Measurements from ENCODE around the gene ZNF789.
"Not testable (repeated sequence)": the region's sequence is repeated elsewhere in the genome, so short reads cannot be mapped to it uniquely, and the experiment has no call there.

The ZNF789 gene

GRCh38 chr7:99472561-99473314, at the start of gene ZNF789:
Gene ZNF789 (plus strand): TSS chr7:99472890. CDS start chr7:99476457, 3,567 bp downstream.
- DNase-seq: peak; percentile 96

DNA sequence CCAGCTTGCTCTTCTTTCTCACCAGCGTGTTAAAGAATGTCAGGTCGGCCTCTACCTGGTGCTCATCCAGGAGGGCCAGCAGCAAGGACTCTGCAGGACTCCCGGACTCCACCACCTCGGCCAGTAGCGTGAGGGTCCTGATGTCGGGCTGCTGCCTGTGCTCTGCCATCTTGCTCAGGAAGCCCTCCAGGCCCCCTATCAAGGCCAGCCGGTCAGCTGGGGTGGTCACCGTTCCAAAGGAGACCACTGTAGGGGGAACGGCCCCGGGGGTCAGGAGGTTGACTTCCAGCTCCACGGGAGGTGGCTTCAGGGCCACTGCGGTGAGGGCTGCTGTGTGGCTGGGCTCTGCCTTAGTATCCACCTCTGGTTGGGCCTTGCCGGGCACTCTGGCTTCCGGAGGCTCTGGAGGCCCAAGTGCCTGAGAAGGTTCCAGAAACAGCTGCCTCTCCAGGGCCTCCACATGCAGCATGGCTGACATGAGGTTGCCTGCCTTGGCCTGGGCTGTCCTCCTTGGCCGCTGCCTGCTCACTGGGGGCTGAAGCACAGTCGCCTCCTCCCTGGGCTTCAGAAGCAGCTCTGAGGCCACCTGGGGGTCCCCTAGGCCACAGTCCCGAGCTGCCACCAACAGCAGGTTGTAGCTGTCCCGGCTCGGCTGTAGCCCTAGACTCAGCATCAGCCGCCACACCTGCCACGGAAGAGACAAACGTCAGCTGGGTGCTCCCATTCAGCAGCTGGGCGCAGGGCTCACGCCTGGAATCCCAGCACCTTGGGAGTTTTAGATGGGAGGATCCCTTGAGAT, 47.6 kb upstream of the ZNF789 start:
- no peak for DNase-seq

DNA sequence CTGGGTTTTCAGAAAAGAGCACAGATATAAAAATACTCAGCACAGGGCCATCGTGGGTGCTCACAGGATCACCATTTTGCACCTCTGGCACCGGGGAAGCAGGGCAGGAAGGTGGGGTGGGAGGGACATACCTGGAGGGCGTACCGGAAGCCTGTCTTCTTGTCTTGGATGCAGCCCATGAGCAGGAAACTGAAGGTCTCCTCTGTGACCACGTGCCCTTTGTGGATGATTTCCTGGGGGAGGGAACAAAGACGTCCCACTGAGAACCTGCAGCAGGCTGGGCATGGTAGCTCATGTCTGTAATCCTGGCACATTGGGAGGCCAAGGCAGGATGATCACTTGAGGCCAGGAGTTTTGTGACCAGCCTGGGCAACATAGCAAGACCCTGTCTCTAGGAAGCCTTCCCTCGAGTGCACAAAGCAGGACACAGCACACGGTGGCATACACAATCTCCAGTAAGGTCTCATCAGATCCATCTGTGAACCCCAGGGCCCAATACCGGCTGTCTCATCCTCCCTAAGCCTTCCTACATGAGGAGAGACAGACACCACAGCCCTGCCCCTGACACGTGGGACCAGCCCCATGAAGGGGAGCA, 43.6 kb upstream of the ZNF789 start:
- DNase-seq: no peak

DNA sequence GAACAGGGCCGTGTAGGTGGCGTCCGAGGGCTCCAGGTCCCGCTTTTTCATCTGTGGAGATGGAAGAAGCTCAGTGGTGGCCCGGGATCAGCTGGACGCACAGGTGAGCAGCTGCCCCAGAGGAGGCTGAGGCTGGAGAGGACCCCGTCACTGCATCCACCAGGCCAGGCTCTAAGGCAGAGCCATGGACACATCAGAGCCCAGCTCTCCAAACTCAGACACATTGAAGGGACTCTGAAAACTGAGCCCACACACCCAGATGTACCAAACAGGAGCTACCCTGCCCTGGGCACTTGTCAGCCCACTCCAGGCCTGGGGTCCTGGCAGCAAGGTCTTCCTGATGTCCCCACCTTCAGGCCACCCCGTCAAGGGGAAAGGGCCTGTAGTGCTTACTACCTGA, 42.9 kb upstream of the ZNF789 start:
- no peak for DNase-seq

GRCh38 chr7:99431756-99432540, 40.7 kb upstream of the ZNF789 start:
- not testable (repeated sequence) for DNase-seq

GRCh38 chr7:99433158-99433557, 39.5 kb upstream of the ZNF789 start:
- DNase-seq: no peak

DNA sequence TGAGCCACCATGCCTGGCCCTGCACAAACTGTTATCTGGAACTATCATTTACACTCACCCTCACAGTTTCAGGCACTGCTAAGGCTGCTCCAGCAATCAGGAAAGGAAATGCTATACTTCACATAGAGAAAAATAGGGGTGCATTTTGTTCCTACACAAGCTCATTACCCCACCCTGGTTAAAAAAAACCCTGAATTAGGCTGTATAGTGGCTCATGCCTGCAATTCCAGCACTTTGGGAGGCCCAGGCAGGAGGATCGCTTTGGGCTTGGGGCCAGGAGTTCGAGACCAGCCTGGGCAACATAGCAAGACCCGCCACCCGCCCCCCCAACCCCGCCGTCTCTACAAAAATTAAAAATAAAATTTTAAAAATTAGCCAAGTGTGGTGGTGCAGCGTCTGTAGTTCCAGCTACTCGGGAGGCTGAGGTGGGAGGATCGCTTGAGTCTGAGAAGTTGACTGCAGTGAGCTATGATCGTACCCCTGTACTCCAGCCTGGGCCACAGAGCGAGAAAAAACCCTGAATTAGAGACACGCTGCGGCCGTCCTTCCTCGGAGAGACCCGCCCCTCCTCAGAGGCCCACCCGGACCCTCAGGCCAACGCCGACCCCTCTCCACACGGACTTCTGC, 34.6 kb upstream of the ZNF789 start:
- DNase-seq: no peak

DNA sequence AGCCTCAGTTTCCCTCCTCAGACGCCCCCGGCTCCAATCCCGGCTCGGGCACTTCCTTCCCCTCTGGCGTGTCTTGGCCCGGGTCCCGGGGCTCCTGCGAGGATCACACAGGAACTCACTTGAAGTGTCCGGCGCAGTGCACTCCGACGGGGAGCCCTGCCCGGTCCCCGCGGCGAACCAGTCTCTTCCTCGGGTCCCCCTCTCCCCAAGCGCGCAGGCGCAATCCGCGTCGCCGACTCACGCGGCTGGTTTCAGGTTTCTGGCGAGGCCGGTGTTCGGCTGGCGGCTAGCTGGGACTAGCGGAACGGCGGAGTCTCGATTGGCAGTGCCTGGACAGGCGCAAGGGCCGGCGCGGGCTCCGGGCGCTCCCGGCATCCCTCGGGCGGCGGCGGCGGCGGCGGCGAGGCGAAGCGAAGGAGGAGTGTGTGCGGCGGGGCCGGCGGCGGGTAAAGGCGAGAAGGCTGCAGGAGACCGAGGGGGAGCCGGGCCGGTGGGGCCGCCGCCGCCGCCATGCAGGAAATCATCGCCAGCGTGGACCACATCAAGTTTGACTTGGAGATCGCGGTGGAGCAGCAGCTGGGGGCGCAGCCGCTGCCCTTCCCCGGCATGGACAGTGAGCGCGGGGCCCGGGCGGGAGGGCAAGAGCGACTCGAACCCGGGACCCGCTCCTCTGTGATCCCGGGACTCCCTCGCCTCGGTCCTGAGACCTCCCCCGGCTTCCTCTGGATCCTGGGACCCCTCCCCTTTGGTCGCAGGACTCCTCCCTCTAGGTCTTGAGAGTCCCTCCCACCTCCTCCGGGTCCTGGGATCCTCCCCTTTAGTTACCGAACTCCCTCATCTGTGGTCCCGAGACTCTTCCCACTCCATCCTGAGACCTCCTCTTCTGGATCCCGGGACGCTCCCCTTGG, 33.9 kb upstream of the ZNF789 start, which contains the start of the genes CPSF4 and PTCD1:
Gene CPSF4, plus strand, starts transcription at position 371 of the 908 bp plus-strand sequence. Its CDS starts 140 bp downstream, at position 511.
Gene PTCD1, minus strand, starts transcription at position 226 of the 908 bp plus-strand sequence. CDS start 3,556 bp downstream, outside the sequence.
- peak; percentile 89 for DNase-seq

GRCh38 chr7:99440195-99440594, 32.5 kb upstream of the ZNF789 start:
- DNase-seq: no peak

GRCh38 chr7:99446096-99446495, 26.6 kb upstream of the ZNF789 start:
- DNase-seq: no peak

DNA sequence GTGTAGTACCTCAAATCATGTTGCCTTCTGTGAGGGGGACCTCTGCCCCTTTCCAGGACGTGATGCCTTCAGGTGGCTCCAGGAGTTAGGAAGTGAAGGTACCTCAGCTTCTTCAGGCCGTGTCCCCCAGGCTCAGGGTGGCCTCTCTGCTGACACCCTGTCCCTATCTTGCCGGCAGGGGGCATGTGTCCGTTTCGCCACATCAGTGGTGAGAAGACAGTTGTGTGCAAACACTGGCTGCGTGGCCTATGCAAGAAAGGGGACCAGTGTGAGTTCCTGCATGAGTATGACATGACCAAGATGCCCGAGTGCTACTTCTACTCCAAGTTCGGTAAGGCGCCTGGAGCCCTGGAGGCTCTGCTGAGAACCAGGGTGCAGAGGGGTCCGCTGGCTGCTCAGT, 24.7 kb upstream of the ZNF789 start:
- no peak for DNase-seq

GRCh38 chr7:99448855-99449254, 23.8 kb upstream of the ZNF789 start:
- DNase-seq: no peak

GRCh38 chr7:99449326-99449725, 23.4 kb upstream of the ZNF789 start:
- DNase-seq: no peak

DNA sequence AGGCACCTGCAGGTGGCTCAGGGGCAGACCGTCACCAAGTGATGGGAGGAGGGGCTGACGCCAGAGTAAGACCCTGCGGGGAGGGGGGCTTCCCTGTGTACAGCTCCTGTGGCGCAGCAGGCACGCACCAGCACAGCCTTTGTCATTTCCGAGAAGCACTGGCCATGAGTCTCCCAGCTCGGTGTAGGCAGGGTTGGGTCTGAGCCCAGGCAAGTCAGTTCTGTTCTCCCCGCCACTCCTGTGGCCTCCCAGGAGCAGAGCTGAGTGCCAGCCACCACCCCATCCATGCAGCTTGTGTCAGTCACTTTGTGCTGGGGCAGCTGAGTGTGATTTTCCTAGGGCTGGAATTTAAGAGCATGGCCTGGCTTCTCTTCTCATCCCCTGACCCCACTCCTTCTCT, 20.8 kb upstream of the ZNF789 start:
- DNase-seq: no peak

DNA sequence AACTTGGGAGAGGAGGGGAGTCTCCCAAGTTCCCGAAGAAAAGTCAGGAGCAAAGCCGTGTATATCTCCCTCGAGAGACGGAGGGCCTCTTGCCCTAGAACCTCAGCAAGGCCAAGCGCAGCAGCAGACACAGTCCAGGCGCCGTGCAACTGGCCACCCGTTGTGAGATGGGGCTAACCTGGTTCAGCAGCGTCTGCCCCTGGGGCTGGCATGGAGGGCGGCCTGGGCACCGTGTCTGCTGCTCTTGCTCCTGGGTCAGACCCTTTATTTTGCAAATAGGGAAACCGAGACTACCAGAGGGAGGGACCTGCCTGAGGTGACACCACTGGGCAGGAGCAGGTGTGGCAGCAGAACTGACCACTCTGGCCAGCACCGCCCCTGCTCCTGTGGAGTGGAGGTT, 20.1 kb upstream of the ZNF789 start:
- no peak for DNase-seq

- no peak for DNase-seq
Observed at GRCh38 chr7:99453105-99453504, 19.6 kb upstream of the ZNF789 start.

- DNase-seq: no peak
Observed at GRCh38 chr7:99455874-99456273, 16.8 kb upstream of the ZNF789 start.

GRCh38 chr7:99456288-99456687, 16.4 kb upstream of the ZNF789 start:
- DNase-seq: no peak

GRCh38 chr7:99457050-99457649, 15.5 kb upstream of the ZNF789 start:
- no peak for DNase-seq

- DNase-seq: no peak
Observed at GRCh38 chr7:99457650-99458493, 14.8 kb upstream of the ZNF789 start.

Data from NCI-H1105 (cell line).